HG03558 (cell line): ENCODE data around the gene CTNS.

Experiments used
- ATAC-seq: cut with Tn5 transposase; IDR thresholded peaks from one replicate; pipeline ENCODE4 v1.9.1; 2021; ENCODE audit warnings: moderate number of reproducible peaks; ENCODE audit not compliant: unreplicated experiment; ENCODE audit errors: extremely low read depth

Gene CTNS

DNA sequence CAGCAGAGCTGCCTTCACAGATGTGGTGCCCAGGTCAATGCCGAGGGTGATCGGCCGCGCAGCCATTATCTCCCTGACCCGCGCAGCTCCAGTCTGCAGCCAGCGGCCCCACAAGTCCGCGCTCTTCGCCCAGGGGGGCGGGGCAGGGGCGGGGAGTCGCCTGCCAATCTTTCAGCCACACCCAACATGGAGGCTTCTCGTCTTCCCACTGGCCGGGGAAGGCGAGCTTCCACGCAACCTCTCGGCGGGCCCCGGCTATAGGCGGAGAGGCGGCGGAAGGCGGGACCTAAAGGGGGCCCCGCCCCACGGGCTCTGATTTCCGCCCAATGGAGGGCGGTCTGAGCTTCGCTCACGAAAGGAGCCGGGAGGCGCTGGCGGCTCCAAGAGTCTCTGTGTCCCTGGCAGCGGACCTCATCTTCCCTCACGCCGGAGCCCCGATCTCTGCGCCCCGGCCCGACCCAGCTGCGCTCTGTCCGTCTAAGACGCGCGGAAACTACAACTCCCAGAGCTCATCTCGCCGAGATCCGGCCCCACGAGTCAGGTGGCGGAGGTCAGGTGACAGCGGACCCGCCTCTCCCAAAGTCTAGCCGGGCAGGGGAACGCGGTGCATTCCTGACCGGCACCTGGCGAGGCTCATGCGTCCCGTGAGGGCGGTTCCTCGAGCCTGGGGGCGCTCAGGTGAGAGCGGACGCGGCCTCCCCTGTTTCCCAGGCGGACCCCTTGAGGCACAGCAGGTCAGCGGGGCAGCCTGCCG, at the start of gene CTNS, which contains the start of gene SHPK:
Gene CTNS (plus strand): TSS at position 607 of the 754 bp plus-strand sequence. CDS start 3,447 bp downstream, outside the sequence.
Gene SHPK (minus strand): TSS at position 97 of the 754 bp plus-strand sequence. CDS start 31 bp downstream, at position 66.
- peak; percentile 74 for ATAC-seq

DNA sequence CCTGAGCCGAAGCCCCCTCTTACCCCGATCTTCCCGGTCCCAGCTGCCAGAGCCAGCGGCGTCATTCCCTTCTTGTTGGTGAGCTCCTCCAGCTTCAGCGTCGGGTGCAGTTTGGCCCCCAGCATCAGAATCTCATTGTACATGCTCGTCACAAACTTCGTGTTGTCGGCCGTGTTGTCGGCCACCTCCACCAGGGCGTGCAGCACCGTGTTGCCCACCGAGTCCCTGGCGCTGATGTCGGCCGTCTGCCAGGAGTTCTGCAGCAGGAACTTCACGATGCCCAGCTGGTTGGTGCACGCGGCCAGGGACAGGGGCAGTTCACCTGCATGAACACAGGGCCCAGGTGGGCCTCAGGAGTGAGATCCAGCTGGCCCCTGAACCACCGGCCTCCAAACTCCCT, 46.8 kb upstream of the CTNS start:
- ATAC-seq, result no peak

- ATAC-seq, result no peak
These were observed 46.3 kb upstream of the CTNS start for GRCh38 chr17:3590231-3590630.

DNA sequence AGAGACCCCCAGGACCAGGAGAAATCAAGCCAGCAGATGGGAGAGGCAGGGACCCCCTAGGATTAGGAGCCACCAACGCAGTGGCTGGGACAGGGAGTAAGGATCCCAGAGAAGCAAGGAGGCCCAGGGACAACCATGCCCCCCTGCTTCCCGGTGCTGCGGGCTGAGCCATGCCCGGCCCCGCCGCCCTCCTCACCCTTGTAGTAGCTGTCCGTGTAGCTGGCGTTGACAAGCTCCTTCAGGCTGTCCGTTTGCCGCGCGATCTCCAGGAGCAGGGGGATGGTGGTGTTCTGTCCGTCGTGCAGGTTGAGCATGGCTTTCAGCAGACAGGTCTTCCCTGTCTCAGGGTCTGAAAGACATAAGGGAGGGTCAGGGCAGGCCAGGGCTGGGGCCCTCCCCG, 45.8 kb upstream of the CTNS start:
- ATAC-seq, result no peak

- ATAC-seq, result no peak
These were observed 44.2 kb upstream of the CTNS start for GRCh38 chr17:3592216-3592860.

- ATAC-seq, result no peak
These were observed 43.2 kb upstream of the CTNS start for GRCh38 chr17:3593384-3593783.

DNA sequence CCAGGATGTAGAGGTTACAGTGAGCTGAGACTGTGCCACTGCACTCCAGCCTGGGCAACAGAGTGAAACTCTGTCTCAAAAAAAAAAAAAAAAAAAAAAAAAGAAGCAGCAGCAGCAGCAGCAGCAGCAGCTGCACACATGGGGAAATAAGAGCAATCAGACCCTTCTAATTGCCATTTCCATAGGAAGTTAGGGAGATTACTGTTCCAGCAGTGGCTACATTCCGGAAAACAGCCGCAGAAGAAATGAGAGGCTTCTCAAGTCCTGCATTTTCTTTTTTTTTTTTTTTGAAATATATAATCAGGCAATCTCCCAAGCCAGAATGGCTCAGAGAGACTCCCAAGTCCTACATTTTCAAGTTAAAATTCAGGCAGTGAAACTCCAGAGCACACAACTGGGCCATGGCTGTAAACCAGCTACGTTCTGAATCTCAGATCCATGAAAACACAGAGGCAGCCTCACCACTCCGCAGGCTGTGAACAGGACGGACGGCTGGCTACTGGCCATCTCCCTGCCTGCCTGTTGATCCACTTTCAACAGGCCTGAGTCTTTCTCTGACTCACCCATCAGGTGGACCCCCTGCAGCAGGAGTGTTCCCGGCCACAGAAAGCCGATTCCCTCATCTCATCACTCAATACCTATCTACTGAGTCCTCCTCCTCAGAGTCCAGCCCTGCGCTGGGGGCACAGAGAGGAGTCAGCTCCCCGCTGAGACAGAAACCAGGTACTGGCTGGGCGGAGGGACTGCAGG, 42.3 kb upstream of the CTNS start:
- ATAC-seq, result no peak

GRCh38 chr17:3594976-3595375, 41.6 kb upstream of the CTNS start:
- no peak for ATAC-seq

DNA sequence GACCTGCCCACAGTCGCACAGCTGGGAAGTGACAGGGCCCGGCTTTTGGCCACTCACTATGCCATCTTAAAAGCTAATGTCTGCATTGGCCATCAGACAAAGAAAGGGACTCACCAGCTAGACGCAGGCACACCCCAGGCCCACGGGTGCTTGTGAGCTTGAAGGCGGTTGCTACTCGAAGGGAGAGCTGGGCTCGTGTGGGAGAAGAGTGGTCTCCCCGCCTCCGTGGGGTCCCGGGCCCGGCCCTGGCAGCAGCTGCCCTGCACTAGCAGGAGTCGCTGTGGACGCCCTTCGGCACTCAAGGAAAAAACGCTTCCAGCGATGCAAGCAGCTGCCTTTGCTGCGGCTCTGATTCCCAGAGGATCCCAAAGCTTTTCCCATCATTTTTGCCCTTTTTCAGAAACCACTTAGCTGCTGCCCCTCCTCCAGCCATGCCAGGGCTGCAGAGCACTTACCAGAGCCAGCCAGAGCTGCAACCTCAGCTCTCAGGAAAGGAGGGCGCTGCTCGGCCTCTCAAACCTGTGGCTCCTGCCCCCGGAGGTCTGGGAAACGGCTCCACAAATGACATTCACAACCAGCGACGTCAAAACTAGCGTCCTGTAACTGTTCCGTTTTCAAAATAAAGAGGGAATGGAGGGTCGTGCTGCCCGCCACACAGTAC, 39.6 kb upstream of the CTNS start:
- no peak for ATAC-seq

- ATAC-seq, result no peak
These were observed 38.5 kb upstream of the CTNS start for GRCh38 chr17:3598078-3598477.

DNA sequence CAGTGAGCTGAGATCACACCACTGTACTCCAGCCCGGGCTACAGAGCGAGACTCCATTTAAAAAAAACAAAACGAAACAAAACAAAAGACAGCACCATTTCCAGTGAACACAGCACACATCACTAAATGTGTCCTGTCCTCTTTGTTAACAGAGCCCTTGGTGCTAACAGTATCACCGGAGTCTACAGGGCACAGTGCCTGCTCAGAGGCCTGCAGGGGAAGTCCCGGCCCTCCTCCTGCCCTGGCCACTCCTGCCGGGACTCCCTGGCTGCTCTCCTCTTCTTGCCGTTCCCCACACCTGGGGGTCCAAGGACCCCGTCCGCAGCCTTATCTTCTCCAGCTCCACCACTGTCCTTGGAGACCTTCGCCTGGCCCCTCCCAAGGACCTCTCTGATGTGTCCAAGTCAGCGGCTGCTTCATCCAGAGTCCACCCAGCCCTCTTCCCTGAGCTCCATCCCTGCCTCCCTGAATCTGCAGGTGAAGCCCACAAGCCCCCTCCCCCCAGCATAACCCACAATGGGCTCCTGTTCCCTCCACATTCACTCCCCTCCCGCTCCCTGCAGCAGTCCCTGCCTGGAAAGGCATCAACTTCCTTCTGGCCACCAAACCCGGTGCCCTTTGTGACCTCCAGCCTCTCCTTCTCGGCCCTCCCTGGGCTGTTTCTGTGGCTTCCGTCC, 35.9 kb upstream of the CTNS start:
- no peak for ATAC-seq

GRCh38 chr17:3602499-3602898, 34.1 kb upstream of the CTNS start:
- ATAC-seq, result no peak

DNA sequence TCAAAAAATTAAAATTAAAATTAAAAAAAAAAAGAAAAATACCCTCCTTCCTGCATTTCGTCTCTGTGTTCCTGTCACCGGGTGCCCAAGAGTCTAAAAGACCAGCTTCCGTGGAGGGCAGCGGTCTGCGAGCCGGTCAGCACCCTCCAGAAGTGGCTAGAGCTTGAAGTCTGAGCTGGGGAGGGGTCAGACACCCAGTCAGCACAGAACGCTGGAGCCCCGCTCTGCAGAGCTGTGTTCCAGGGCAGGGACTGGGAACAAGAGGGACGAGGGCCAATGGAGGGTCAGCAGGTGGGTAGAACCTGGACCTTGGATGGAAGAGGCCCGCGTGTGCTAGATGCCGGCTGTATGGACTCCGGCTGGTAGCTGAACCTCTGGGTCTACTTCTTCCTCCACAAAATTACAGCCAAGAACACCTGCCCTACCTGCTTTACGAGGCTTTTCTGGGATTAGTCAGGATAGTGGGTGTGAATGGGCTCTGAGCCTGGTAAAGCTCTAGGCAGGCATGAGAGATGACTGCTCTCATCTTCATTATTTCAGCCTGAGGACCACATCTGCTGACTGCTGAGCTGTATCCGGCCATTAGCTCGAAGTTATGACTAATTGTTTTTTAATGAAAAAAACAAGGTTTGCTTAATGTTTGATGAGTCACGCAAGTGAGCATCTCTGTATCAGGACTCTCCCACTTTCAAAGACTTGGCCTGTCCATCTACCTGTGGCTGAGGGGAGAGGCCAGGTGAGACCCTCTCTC, 33.3 kb upstream of the CTNS start:
- ATAC-seq, result no peak

DNA sequence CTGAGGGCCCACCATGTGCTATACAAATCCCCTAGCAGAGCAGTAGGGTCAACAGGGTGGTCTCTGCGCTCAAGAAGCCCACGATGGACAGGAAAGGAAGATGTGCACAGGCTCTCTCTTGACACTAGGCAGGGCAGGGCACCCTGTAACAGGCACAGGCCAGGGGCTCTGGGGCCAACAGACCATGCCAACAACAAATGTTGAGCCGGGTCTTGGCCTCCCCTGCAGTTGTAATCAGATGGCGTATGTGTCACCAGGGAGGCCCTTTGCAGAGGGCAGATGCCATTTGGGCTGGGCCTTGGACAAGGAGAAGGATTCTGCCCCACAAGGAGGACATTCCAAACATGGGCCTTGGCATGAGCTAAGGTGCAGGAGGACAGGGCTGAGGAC, 32.7 kb upstream of the CTNS start:
- ATAC-seq, result no peak

DNA sequence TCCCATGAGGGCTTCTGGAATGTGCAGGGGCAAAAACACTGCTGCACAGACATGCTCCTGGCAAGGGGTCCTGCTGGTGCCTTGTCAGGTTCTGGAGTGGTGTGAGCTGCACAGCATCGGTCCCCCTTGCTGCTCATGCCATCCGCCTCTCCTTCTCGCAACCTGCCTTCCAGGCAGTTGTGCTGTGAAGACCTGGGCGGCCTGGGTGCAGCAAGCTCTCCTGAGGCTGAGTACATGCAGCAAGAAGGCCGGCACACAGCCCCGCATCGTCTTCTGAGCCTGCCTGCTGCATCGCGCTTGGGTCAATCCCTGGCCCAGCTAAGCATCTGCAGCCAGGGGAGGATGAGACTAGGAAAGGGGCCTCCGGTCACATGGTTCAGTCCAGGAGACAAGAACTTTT, 26.9 kb upstream of the CTNS start:
- ATAC-seq, result no peak

- no peak for ATAC-seq
These were observed 26.0 kb upstream of the CTNS start for GRCh38 chr17:3610523-3610922.

- no peak for ATAC-seq
These were observed 23.4 kb upstream of the CTNS start for GRCh38 chr17:3613124-3613523.

GRCh38 chr17:3615160-3615870, 21.2 kb upstream of the CTNS start:
- no peak for ATAC-seq
